ENCODE results near the gene KLF8.

DNA sequence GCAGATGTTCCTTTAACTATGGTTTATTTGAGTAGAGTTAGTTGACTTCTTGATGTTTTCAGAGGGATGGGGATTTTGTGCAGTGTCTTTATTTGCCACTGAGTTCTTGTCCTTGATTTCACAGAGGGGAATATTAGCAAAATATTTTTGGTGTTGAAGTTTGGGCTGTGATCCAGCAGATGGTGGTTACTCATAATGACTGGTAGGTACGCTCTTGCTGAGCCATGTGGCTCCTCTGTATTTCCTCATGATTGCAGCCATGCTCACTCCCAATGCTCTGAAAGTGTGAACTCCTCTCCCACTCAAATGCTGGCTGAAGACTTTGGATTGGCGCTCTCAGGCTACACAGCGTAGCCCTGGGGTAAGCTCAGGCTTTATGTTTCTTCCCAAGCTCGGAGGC, 77.7 kb downstream of the KLF8 start:
- TF ChIP-seq POLR2A (IDR thresholded peaks at IDR 0.05): no peak
- TF ChIP-seq, protein P1, sequence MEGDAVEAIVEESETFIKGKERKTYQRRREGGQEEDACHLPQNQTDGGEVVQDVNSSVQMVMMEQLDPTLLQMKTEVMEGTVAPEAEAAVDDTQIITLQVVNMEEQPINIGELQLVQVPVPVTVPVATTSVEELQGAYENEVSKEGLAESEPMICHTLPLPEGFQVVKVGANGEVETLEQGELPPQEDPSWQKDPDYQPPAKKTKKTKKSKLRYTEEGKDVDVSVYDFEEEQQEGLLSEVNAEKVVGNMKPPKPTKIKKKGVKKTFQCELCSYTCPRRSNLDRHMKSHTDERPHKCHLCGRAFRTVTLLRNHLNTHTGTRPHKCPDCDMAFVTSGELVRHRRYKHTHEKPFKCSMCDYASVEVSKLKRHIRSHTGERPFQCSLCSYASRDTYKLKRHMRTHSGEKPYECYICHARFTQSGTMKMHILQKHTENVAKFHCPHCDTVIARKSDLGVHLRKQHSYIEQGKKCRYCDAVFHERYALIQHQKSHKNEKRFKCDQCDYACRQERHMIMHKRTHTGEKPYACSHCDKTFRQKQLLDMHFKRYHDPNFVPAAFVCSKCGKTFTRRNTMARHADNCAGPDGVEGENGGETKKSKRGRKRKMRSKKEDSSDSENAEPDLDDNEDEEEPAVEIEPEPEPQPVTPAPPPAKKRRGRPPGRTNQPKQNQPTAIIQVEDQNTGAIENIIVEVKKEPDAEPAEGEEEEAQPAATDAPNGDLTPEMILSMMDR (IDR thresholded peaks at IDR 0.05): no peak
